ENCODE measurements around the gene PCIF1.

GRCh38 chr20:45944965-45945677, 10.6 kb downstream of the PCIF1 start:
- no peak for TF ChIP-seq POLR2A (IDR thresholded peaks at IDR 0.05)
- no peak for TF ChIP-seq CTCF (IDR thresholded peaks at IDR 0.05)
